Measurements from ENCODE around the gene PCNT.

PCNT gene

GRCh38 chr21:46492851-46493250 is 168.9 kb downstream of the PCNT start:
- peaks cover 20 to 40% (median 23%) of the 10 kb centered on the region in 5 donors for H3K36me3 ChIP-seq (ENCODE audit: control insufficient read depth in 5 of 5, insufficient read depth in 5 of 5, low read length in 5 of 5)
- no peaks in the 10 kb centered on the region for H3K9me3 ChIP-seq (ENCODE audit: control insufficient read depth in 5 of 5, low read length in 5 of 5)
- peaks cover 0 to 10% (median 0%) of the 10 kb centered on the region in 5 donors for H3K4me1 ChIP-seq (ENCODE audit: control insufficient read depth in 5 of 5, insufficient read depth in 5 of 5, low read length in 5 of 5)
- H3K4me3 ChIP-seq (ENCODE audit: low read depth in 1 of 5, low read length in 5 of 5) = no peak overlapping the region
- H3K27me3 ChIP-seq (ENCODE audit: control insufficient read depth in 5 of 5, insufficient read depth in 4 of 5, low read length in 5 of 5) = no peaks in the 10 kb centered on the region
- no peak overlapping the region for H3K27ac ChIP-seq (ENCODE audit: low read depth, low read length)
- H3K9ac ChIP-seq (ENCODE audit: low read length in 5 of 5) = no peak overlapping the region

GRCh38 chr21:46493828-46494227 is 169.9 kb downstream of the PCNT start:
- H3K27me3 ChIP-seq (ENCODE audit: control insufficient read depth in 5 of 5, insufficient read depth in 4 of 5, low read length in 5 of 5) = no peaks in the 10 kb centered on the region
- no peak overlapping the region for H3K27ac ChIP-seq (ENCODE audit: low read depth, low read length)
- no peaks in the 10 kb centered on the region for H3K9me3 ChIP-seq (ENCODE audit: control insufficient read depth in 5 of 5, low read length in 5 of 5)
- H3K36me3 ChIP-seq (ENCODE audit: control insufficient read depth in 5 of 5, insufficient read depth in 5 of 5, low read length in 5 of 5) = peaks cover 20 to 49% (median 33%) of the 10 kb centered on the region in 5 donors
- no peak overlapping the region for H3K9ac ChIP-seq (ENCODE audit: low read length in 5 of 5)
- H3K4me1 ChIP-seq (ENCODE audit: control insufficient read depth in 5 of 5, insufficient read depth in 5 of 5, low read length in 5 of 5) = peaks cover 0 to 10% (median 0%) of the 10 kb centered on the region in 5 donors
- no peak overlapping the region for H3K4me3 ChIP-seq (ENCODE audit: low read depth in 1 of 5, low read length in 5 of 5)
